GM18858 (cell line): ENCODE results near the gene MED1.
"Not testable (repeated sequence)": the region's sequence is repeated elsewhere in the genome, so short reads cannot be mapped to it uniquely, and the experiment has no call there.

ENCODE experiments used
- ATAC-seq: cut with Tn5 transposase; IDR thresholded peaks from one replicate; pipeline ENCODE4 v1.9.1; 2021; ENCODE audit not compliant: unreplicated experiment

Gene MED1

DNA sequence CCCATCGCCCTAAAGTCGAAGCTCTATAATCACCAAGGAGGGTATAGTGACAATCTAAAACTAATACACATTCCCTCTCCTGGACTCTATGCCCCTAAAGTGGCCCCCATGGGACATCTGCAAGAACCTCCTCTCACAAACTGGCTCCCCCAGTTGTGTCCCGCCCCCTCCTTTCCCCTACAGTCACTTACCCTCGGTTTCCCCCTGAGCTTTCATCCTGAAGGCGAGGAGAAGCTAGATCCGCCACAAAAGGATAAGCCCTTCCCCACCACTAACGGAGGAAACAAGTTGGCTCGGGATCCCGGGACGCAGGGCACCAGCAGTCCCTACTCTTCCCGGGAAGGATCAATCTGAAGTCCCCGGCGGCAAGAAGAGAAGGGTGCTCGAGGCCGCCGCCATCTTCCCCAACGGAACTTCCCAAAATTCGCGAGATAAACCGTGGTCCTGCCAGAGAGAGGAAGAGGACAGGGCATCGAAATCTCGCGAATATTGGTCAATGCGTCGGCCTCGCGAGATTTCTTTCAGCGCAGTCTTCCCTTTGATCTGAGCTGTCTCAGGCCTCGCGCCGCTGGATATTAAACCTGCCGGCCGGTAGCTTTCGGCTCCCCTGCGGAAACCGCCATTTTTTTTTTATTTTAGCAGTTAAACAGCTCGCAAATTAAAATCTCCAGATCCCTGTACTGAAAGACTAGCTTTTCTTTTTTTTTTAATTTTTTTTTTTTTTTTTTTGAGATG, at the start of gene MED1:
Gene MED1, minus strand, starts transcription at position 417 of the 735 bp plus-strand sequence. Its CDS starts 201 bp downstream, at position 216.
- ATAC-seq: peak; percentile 80

DNA sequence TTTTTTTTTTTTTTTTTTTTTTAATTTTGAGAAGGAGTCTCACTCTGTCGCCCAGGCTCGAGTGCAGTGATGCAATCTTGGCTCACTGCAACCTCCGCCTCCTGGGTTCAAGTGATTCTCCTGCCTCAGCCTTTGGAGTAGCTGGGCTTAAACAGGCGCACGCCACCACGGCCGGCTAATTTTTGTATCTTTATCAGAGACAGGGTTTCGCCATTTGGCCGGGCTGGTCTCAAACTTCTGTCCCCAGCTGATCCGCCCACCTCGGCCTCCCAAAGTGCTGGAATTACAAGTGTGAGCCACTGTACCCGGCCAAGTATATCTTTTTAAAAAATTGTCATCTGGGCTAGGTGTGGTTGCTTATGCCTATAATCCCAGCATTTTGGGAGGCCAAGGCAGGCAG, 45.9 kb upstream of the MED1 start:
- not testable (repeated sequence) for ATAC-seq

- ATAC-seq: no peak
Measured at GRCh38 chr17:39487946-39488345, 36.9 kb upstream of the MED1 start.

DNA sequence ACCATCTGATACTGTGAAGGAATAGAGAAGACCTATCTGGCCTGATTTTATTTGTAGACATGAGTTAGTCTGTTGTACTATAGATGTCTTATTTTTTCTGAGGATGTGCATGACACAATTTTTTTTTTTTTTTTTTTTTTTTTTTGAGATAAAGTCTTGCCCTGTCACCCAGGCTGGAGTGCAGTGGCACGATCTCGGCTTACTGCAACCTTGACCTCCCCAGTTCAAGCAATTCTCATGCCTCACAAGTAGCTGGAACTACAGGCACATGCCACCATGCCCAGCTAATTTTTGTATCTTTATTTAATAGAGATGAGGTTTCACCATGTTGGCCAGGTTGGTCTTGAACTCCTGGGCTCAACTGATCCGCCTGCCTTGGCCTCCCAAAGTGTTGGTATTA, 36.4 kb upstream of the MED1 start:
- ATAC-seq: not testable (repeated sequence)

DNA sequence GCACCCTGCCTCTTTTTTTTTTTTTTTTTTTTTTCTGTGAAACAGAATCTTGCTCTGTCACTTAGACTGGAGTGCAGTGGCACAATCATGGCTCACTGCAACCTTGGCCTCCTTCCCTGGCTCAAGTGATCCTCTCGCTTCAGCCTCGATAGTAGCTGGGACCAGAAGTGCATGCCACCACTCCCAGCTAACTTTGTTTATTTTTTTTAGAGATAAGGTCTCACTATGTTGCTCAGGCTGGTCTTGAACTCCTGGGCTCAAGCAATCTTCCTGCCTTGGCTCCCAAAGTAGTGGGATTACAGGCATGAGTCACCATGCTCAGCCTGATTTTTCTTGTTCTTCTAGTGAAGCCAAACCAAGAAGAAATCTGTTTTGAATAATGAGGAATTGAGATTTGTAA, 35.2 kb upstream of the MED1 start:
- no peak for ATAC-seq

DNA sequence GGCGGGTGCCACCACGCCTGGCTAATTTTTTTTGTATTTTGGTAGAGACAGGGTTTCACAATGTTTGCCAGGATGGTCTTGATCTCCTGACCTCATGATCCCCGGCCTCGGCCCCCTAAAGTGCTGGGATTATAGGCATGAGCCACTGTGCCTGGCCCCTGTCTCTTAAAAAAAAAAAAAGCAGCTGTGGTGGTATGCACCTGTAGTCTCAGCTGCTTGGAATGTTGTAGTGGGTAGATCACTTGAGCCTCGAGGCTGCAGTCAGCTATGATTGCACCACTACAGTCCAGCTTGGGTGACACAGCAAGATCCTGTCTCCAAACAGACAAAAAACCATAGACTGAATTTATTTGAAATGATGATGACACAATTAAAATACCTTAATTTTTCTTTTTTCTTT, 34.5 kb upstream of the MED1 start:
- ATAC-seq: no peak

- peak; percentile 69 for ATAC-seq
Measured at GRCh38 chr17:39484178-39484577, 33.1 kb upstream of the MED1 start.

- no peak for ATAC-seq
Measured at GRCh38 chr17:39483506-39483905, 32.4 kb upstream of the MED1 start.

DNA sequence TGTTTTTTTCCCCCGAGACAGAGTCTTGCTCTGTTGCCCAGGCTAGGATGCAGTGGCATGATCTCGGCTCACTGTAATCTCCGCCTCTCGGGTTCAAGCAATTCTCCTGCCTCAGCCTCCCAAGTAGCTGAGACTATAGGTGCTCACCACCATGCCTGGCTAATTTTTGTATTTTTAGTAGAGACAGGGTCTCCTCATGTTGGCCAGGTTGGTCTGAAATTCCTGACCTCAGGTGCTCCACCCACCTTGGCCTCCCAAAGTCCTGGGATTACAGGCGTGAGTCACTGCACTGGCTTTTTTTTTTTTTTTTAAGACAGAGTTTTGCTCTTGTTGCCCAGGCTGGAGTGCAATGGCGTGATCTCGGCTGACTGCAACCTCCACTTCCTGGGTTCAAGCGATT, 28.6 kb upstream of the MED1 start:
- not testable (repeated sequence) for ATAC-seq

DNA sequence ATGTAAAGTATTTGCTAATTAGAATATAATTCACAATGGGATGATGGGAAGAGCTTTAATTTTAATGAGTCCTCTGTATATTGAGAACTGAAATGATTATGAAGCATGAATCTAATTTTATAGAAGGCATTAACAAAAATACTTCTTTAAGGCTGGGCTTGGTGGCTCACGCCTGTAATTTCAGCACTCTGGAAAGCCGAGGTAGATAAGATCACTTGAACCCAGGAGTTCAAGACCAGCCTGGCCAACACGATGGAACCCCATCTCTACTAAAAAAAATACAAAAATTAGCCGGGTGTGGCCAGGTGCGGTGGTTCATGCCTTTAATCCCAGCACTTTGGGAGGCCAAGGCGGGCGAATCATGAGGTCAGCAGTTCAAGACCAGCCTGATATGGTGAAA, 22.2 kb upstream of the MED1 start:
- no peak for ATAC-seq

- ATAC-seq: not testable (repeated sequence)
Measured at GRCh38 chr17:39468610-39469009, 17.5 kb upstream of the MED1 start.

GRCh38 chr17:39464639-39465181, 13.6 kb upstream of the MED1 start:
- ATAC-seq: not testable (repeated sequence)

GRCh38 chr17:39462631-39463375, 11.7 kb upstream of the MED1 start:
- ATAC-seq: no peak

DNA sequence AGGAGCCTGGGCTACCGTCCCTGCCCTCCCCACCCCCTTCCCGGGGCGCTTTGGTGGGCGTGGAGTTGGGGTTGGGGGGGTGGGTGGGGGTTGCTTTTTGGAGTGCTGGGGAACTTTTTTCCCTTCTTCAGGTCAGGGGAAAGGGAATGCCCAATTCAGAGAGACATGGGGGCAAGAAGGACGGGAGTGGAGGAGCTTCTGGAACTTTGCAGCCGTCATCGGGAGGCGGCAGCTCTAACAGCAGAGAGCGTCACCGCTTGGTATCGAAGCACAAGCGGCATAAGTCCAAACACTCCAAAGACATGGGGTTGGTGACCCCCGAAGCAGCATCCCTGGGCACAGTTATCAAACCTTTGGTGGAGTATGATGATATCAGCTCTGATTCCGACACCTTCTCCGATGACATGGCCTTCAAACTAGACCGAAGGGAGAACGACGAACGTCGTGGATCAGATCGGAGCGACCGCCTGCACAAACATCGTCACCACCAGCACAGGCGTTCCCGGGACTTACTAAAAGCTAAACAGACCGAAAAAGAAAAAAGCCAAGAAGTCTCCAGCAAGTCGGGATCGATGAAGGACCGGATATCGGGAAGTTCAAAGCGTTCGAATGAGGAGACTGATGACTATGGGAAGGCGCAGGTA, 11.0 kb upstream of the MED1 start:
- ATAC-seq: no peak

- peak; percentile 86 for ATAC-seq
Measured at GRCh38 chr17:39461113-39461925, 10.3 kb upstream of the MED1 start, which contains the start of gene CDK12. TSS of gene CDK12 (plus strand) at chr17:39461486. CDS start at chr17:39462072, 586 bp downstream.

- ATAC-seq: no peak
Measured at GRCh38 chr17:39455919-39456318, 4.9 kb upstream of the MED1 start.

- no peak for ATAC-seq
Measured at GRCh38 chr17:39450051-39450450, 1.0 kb downstream of the MED1 start.

DNA sequence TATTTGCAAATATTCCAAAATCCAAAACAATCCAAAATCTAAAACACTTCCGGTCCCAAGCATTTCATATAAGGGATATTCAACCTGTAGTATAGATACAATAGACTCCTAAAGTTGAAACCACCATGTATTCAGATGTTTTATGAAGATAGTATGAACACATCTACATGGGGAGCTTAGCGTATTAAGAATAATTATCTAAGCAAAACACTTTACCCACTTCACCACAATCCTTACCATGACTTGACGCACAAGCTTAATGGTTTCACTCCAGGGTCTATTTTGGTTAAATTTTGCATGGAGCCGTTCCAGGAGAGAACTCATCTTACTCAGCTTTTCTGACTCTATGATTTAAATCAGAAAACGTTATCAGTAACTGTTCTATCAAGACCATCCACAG, 3.5 kb downstream of the MED1 start:
- ATAC-seq: no peak

DNA sequence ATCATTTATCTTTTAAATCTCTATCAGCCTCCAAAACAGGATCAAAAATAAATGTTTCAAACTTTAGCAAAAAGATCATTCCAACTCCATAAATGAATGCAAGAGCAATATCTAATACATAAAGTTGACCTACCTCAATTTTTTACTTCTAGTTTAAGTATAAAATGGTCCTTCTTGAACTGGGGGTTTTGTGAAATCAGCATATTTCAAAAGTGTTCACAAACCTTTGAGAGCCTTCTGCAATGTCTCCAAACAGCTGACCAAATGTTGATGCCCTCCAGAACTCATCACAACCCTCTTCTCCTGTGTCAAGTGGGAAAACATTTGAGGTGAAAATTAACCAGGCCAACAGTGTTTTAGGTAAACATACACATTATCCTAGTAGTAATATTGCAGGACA, 7.7 kb downstream of the MED1 start:
- ATAC-seq: no peak

DNA sequence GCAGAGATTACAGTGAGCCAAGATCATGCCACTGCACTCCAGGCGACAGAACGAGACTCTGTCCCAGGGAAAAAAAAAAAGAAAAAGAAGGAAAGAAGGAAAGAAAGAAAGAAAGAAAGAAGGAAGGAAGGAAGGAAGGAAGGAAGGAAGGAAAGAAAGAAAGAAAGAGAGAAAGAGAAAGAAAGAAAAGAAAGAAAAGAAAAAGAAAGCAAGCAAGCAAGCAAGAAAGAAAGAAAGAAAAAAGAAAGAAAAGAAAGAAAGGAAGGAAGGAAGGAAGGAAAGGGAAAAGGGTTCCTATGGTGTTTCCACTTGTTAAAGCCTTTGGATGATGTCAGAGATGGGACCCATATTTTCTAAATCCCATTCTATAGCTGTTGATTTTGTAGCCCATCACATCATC, 11.2 kb downstream of the MED1 start:
- ATAC-seq: not testable (repeated sequence)

DNA sequence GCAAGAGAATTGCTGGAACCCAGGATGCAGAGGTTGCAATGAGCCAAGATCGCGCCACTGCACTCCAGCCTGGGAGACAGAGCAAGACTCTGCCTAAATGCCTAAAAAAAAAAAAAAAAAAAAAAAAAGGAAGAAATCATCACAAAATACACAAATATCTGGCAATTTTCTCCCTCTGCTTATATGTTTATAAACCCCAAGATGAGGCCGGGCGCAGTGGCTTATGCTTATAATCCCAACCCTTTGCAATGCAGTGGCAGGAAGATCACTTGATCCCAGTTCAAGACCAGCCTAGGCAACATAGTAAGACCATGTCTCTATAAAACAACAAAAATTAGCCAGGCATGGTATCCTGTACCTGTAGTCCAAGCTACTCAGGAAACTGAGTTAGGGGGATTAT, 21.5 kb downstream of the MED1 start:
- ATAC-seq: no peak
